Right cardiac atrium (tissue), 5 donors: ENCODE data around the gene VPREB3. TPM values are rescaled to one million over a fixed set of nuclear protein-coding genes. Genes with fewer than 3 reads are reported as not detected.
A peak's percentile ranks its signal among the peaks of the same experiment; 100 is the strongest.

Experiments
- ATAC-seq, 2 donors: fragments of 200-7000 bp; cut with Tn5 transposase; one replicate each; pipeline versions ENCODE4 v1.8.0 to v1.9.1; 2020; ENCODE audit warnings: moderate library complexity in 2 of 2, mild to moderate bottlenecking in 1 of 2
- DNase-seq, 3 donors: peaks; one replicate each; pipeline ENCODE4 v3.0.0-alpha.2; 2020
- H3K27ac ChIP-seq: one replicate; pipeline ENCODE4 v1.5.1; 2013; ENCODE audit warnings: mild to moderate bottlenecking, low read length, control low read depth, moderate library complexity
- H3K27me3 ChIP-seq: one replicate; pipeline ENCODE4 v1.6.1; 2013; ENCODE audit not compliant: control insufficient read depth, insufficient read depth
- H3K4me1 ChIP-seq: one replicate; pipeline ENCODE4 v1.6.1; 2013; ENCODE audit warnings: low read length; ENCODE audit not compliant: control insufficient read depth, insufficient read depth
- H3K4me3 ChIP-seq: one replicate; pipeline ENCODE4 v1.5.1; 2013; ENCODE audit warnings: low read length, control low read depth
- H3K9me3 ChIP-seq: one replicate; pipeline ENCODE4 v1.6.1; 2013; ENCODE audit warnings: low read length; ENCODE audit not compliant: control insufficient read depth
- WGBS: extraction: QIAGEN DNeasy Blood & Tissue Kit; methylation state at CpG from one replicate; pipeline ENCODE4 v1.1.7; 2013; 5-methylcytosine and 5-hydroxymethylcytosine counted together
- intact Hi-C, 4 donors: fragments of 100-400 bp; cut with DNase I; formaldehyde crosslinking; loops; one replicate each; pipeline versions ENCODE4 v1.11.0 to v1.14.0; 2022 to 2023
- polyA plus RNA-seq: library from polyadenylated mRNA; stranded (reverse); fragments of 200-250 nt; gene quantifications from one replicate; pipeline ENCODE4 v1.2.3, GENCODE V29; 2013
- total RNA-seq, 4 donors: library from RNA; stranded (reverse); fragmentation: NEBNext Ultra II Directional; extraction: Animal tissue kit (Norgen Biotek cat#: 25700); gene quantifications; one replicate each; pipeline ENCODE4 v1.2.1, GENCODE V29; 2021
- donor health status: healthy with polysubstance abuse.
- donor health status: DM: no; HTN: yes; CAD: no.
- donor health status: DM: no; HTN: no; CAD: no.
- donor health status: DM: no; HTN: yes; CAD: no; lungs with severe emphysema.
- donor health status: DM: yes; HTN: yes; CAD: no.

Gene VPREB3
- total and polyA plus RNA-seq, 5 donors = 0.40 to 0.61 (median 0.41) TPM; not detected in 2

- intact Hi-C loops = no loop called here
- H3K4me1 ChIP-seq = no peaks in the 10 kb centered on the region
- H3K9me3 ChIP-seq = no peaks in the 10 kb centered on the region
- 72% methylated on average over 4 of the region's 4 CpGs for WGBS
- no peak overlapping the region for H3K4me3 ChIP-seq
- no peaks in the 10 kb centered on the region for H3K27me3 ChIP-seq
- no peak for ATAC-seq
- no peak overlapping the region for H3K27ac ChIP-seq
- no peak for DNase-seq
Observed at GRCh38 chr22:23722160-23722559, 32.1 kb downstream of the VPREB3 start.

- ATAC-seq = no peak
- Histone ChIP-seq H3K9me3 (no peaks in the 10 kb centered on the region), H3K4me3 (no peak overlapping the region), H3K27ac (no peak overlapping the region), H3K27me3 (no peaks in the 10 kb centered on the region), H3K4me1 (peaks cover 5% of the 10 kb centered on the region)
- DNase-seq = no peak
- WGBS = 66% methylated on average over 6 of the region's 6 CpGs
- intact Hi-C loops = no loop called here
Observed at GRCh38 chr22:23720855-23721254, 33.4 kb downstream of the VPREB3 start.

- Histone ChIP-seq H3K4me1 (peaks cover 7% of the 10 kb centered on the region), H3K27ac (no peak overlapping the region), H3K27me3 (no peaks in the 10 kb centered on the region), H3K4me3 (no peak overlapping the region), H3K9me3 (no peaks in the 10 kb centered on the region)
- ATAC-seq (no peak), DNase-seq (peak in 1 of 3 donors; percentile 2)
- intact Hi-C loops = no loop called here
- WGBS = 89% methylated on average over 17 of the region's 17 CpGs
Observed at GRCh38 chr22:23718371-23719165, 35.7 kb downstream of the VPREB3 start.

GRCh38 chr22:23716811-23717801 lies 37.1 kb downstream of the VPREB3 start:
- intact Hi-C loops = no loop called here
- Histone ChIP-seq H3K27me3 (no peaks in the 10 kb centered on the region), H3K4me3 (peak overlapping the region; percentile 87), H3K4me1 (peaks cover 7% of the 10 kb centered on the region), H3K9me3 (no peaks in the 10 kb centered on the region), H3K27ac (peak overlapping the region; percentile 1)
- peak; percentile 87 to 95 (median 94) for DNase-seq
- peak; percentile 95 to 96 for ATAC-seq
- WGBS = 5% methylated on average over 84 of the region's 84 CpGs

GRCh38 chr22:23715806-23716375 lies 38.3 kb downstream of the VPREB3 start:
- ATAC-seq (no peak), DNase-seq (peak in 1 of 3 donors; percentile 56)
- intact Hi-C loops = no loop called here
- H3K4me3 ChIP-seq = no peak overlapping the region
- no peaks in the 10 kb centered on the region for H3K27me3 ChIP-seq
- peaks cover 7% of the 10 kb centered on the region for H3K4me1 ChIP-seq
- no peaks in the 10 kb centered on the region for H3K9me3 ChIP-seq
- 69% methylated on average over 18 of the region's 18 CpGs for WGBS
- H3K27ac ChIP-seq = no peak overlapping the region

GRCh38 chr22:23714596-23715578 lies 39.3 kb downstream of the VPREB3 start:
- no peaks in the 10 kb centered on the region for H3K9me3 ChIP-seq
- DNase-seq (peak in 2 of 3 donors; percentile 33 to 41), ATAC-seq (no peak)
- H3K4me1 ChIP-seq = peaks cover 7% of the 10 kb centered on the region
- WGBS = 86% methylated on average over 23 of the region's 23 CpGs
- H3K27ac ChIP-seq = no peak overlapping the region
- H3K27me3 ChIP-seq = no peaks in the 10 kb centered on the region
- intact Hi-C loops = no loop called here
- no peak overlapping the region for H3K4me3 ChIP-seq

- WGBS = 90% methylated on average over 28 of the region's 28 CpGs
- no peak overlapping the region for H3K4me3 ChIP-seq
- intact Hi-C loops = no loop called here
- peaks cover 7% of the 10 kb centered on the region for H3K4me1 ChIP-seq
- no peak for ATAC-seq
- no peak overlapping the region for H3K27ac ChIP-seq
- H3K27me3 ChIP-seq = no peaks in the 10 kb centered on the region
- no peak for DNase-seq
- no peaks in the 10 kb centered on the region for H3K9me3 ChIP-seq
Observed at GRCh38 chr22:23713696-23714595, 40.3 kb downstream of the VPREB3 start.

- Histone ChIP-seq H3K9me3 (no peaks in the 10 kb centered on the region), H3K27ac (no peak overlapping the region), H3K4me1 (peaks cover 7% of the 10 kb centered on the region), H3K4me3 (no peak overlapping the region), H3K27me3 (no peaks in the 10 kb centered on the region)
- no peak for ATAC-seq
- intact Hi-C loops = no loop called here
- WGBS = 90% methylated on average over 12 of the region's 12 CpGs
- DNase-seq = no peak
Observed at GRCh38 chr22:23712256-23712655, 42.0 kb downstream of the VPREB3 start.

GRCh38 chr22:23709107-23709506 lies 45.1 kb downstream of the VPREB3 start:
- no peaks in the 10 kb centered on the region for H3K27me3 ChIP-seq
- H3K4me1 ChIP-seq = no peaks in the 10 kb centered on the region
- WGBS = 84% methylated on average over 2 of the region's 2 CpGs
- no peak overlapping the region for H3K4me3 ChIP-seq
- intact Hi-C loops = no loop called here
- no peak for ATAC-seq
- no peak overlapping the region for H3K27ac ChIP-seq
- no peaks in the 10 kb centered on the region for H3K9me3 ChIP-seq
- no peak for DNase-seq
